GM12872 (cell line): ENCODE data around the gene PRLR.

Source experiments
- CTCF ChIP-seq: IDR thresholded peaks from 3 replicates; pipeline ENCODE4 v1.5.1; 2011; ENCODE audit warnings: low read depth, mild to moderate bottlenecking, low read length, moderate library complexity; ENCODE audit not compliant: insufficient read depth

The PRLR gene

GRCh38 chr5:35042781-35043180, 187.5 kb downstream of the PRLR start:
- TF ChIP-seq CTCF: no peak

- TF ChIP-seq CTCF: no peak
Observed at GRCh38 chr5:35041261-35041660, 189.0 kb downstream of the PRLR start.

GRCh38 chr5:35038891-35039290, 191.4 kb downstream of the PRLR start:
- no peak for TF ChIP-seq CTCF

GRCh38 chr5:35036536-35036935, 193.8 kb downstream of the PRLR start:
- no peak for TF ChIP-seq CTCF

GRCh38 chr5:35035271-35035670, 195.0 kb downstream of the PRLR start:
- no peak for TF ChIP-seq CTCF

GRCh38 chr5:35032356-35032755, 197.9 kb downstream of the PRLR start:
- TF ChIP-seq CTCF: no peak

- TF ChIP-seq CTCF: no peak
Observed at GRCh38 chr5:35031276-35031675, 199.0 kb downstream of the PRLR start.
